HEK293 (cell line): ENCODE measurements around the gene PPDPF.

Experiments used
- CTCF ChIP-seq: fragments of 450-650 bp; formaldehyde crosslinking; IDR thresholded peaks from 2 replicates; pipeline ENCODE4 v1.5.1; 2016; ENCODE audit warnings: missing biosample characterization, missing genetic modification characterization
- GFI1B ChIP-seq: fragments of 450-650 bp; formaldehyde crosslinking; IDR thresholded peaks from 2 replicates; pipeline ENCODE4 v1.5.1; 2016; ENCODE audit warnings: missing biosample characterization, missing genetic modification characterization
- MZF1 ChIP-seq: fragments of 450-650 bp; formaldehyde crosslinking; IDR thresholded peaks from 2 replicates; pipeline ENCODE4 v1.5.1; 2017; ENCODE audit warnings: missing biosample characterization, missing genetic modification characterization, borderline replicate concordance
- PRDM1 ChIP-seq: fragments of 450-650 bp; formaldehyde crosslinking; IDR thresholded peaks from 2 replicates; pipeline ENCODE4; 2016; ENCODE audit warnings: missing biosample characterization, missing genetic modification characterization
- REST ChIP-seq: fragments of 450-650 bp; formaldehyde crosslinking; IDR thresholded peaks from 2 replicates; pipeline ENCODE4 v1.5.1; 2016; ENCODE audit warnings: missing biosample characterization, missing genetic modification characterization
- TRIM28 ChIP-seq: IDR thresholded peaks from 2 replicates; pipeline ENCODE4 v1.6.1; 2011; ENCODE audit warnings: low read length, control low read depth, borderline replicate concordance
- YY1 ChIP-seq: fragments of 450-650 bp; formaldehyde crosslinking; IDR thresholded peaks from 2 replicates; pipeline ENCODE4 v1.5.1; 2018; ENCODE audit warnings: missing biosample characterization, missing genetic modification characterization
- ZBTB20 ChIP-seq: fragments of 450-650 bp; formaldehyde crosslinking; IDR thresholded peaks from 2 replicates; pipeline ENCODE4 v1.5.1; 2016; ENCODE audit warnings: missing biosample characterization, missing genetic modification characterization
- ZNF121 ChIP-seq: fragments of 450-650 bp; formaldehyde crosslinking; IDR thresholded peaks from 2 replicates; pipeline ENCODE4 v1.5.1; 2016; ENCODE audit warnings: missing biosample characterization, missing genetic modification characterization
- ZNF138 ChIP-seq: fragments of 450-650 bp; formaldehyde crosslinking; IDR thresholded peaks from 2 replicates; pipeline ENCODE4 v1.5.1; 2016; ENCODE audit warnings: missing biosample characterization, missing genetic modification characterization, borderline replicate concordance
- ZNF747 ChIP-seq: fragments of 450-650 bp; formaldehyde crosslinking; IDR thresholded peaks from 2 replicates; pipeline ENCODE4 v1.5.1; 2016; ENCODE audit warnings: missing biosample characterization, missing genetic modification characterization
- TF ChIP-seq, protein P1 (sequence below): fragments of 450-650 bp; formaldehyde crosslinking; IDR thresholded peaks from 2 replicates; pipeline ENCODE4 v1.5.1; 2016; ENCODE audit warnings: missing biosample characterization, missing genetic modification characterization
- TF ChIP-seq, protein P2 (sequence below): fragments of 450-650 bp; formaldehyde crosslinking; IDR thresholded peaks from 2 replicates; pipeline ENCODE4 v1.5.1; 2016; ENCODE audit warnings: missing biosample characterization, missing genetic modification characterization, low read depth

GRCh38 chr20:63503524-63503923 is 17.0 kb upstream of the PPDPF start:
- no peak for TF ChIP-seq CTCF (tag by site-specific recombination)
- TF ChIP-seq ZNF747 = no peak
- TF ChIP-seq TRIM28 = no peak
- TF ChIP-seq REST (tag by site-specific recombination) = no peak
- TF ChIP-seq GFI1B (tag by site-specific recombination) = no peak
- TF ChIP-seq ZNF138 (tag by site-specific recombination) = no peak
- TF ChIP-seq, protein P1, sequence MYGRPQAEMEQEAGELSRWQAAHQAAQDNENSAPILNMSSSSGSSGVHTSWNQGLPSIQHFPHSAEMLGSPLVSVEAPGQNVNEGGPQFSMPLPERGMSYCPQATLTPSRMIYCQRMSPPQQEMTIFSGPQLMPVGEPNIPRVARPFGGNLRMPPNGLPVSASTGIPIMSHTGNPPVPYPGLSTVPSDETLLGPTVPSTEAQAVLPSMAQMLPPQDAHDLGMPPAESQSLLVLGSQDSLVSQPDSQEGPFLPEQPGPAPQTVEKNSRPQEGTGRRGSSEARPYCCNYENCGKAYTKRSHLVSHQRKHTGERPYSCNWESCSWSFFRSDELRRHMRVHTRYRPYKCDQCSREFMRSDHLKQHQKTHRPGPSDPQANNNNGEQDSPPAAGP (tag by site-specific recombination) = no peak
- TF ChIP-seq PRDM1 (tag by site-specific recombination) = no peak
- no peak for TF ChIP-seq ZNF121 (tag by site-specific recombination)
- TF ChIP-seq MZF1 (tag by site-specific recombination) = no peak
- TF ChIP-seq YY1 (tag by site-specific recombination) = no peak
- TF ChIP-seq ZBTB20 (tag by site-specific recombination) = no peak
- TF ChIP-seq, protein P2, sequence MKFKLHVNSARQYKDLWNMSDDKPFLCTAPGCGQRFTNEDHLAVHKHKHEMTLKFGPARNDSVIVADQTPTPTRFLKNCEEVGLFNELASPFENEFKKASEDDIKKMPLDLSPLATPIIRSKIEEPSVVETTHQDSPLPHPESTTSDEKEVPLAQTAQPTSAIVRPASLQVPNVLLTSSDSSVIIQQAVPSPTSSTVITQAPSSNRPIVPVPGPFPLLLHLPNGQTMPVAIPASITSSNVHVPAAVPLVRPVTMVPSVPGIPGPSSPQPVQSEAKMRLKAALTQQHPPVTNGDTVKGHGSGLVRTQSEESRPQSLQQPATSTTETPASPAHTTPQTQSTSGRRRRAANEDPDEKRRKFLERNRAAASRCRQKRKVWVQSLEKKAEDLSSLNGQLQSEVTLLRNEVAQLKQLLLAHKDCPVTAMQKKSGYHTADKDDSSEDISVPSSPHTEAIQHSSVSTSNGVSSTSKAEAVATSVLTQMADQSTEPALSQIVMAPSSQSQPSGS (tag by site-specific recombination) = no peak
